GM21619 (cell line): ENCODE data around the gene NSDHL.

Experiments
- ATAC-seq: cut with Tn5 transposase; IDR thresholded peaks from one replicate; pipeline ENCODE4 v1.9.1; 2021; ENCODE audit not compliant: unreplicated experiment

Gene NSDHL

GRCh38 chrX:152910018-152910417 lies 79.2 kb downstream of the NSDHL start:
- peak; percentile 88 for ATAC-seq

DNA sequence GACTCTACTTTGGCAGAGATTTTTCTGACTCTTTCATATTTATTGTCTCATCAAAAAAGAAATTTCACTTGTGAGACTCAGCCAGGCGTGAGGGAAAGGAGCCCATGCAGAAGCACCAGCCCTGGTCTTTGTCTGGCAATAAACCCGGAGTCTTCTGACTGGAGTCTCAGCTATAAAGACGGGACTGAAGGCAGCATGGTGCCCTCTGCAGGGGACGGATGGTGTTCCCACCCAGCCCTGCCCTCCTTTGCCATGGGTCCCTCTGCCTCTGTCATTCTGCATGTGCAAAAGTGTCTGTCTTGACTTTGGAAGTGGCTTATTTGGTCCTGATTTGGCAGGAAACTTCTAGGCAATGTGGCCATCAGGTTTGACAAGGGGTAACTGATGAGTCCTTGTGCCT lies 81.2 kb downstream of the NSDHL start:
- ATAC-seq: no peak

DNA sequence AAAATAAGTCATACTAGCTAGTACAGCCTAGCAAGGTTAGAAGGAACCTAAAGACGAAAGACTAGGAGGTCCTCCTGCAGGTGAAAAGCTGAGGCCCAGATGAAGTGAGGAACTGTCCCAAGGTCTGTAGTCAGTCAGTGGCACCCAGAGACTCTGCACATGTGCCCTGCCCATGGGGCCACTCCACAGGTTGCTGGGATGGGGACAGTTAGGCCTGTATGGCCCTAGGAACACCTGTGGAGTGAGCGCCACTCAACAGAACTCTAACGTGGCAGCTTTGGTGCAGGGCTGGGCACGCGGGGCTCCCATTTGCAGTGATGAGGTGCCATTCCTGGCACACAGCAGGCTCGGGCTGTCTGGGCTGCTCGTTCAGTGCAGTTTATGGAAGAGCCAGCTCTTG lies 81.8 kb downstream of the NSDHL start:
- ATAC-seq: no peak

DNA sequence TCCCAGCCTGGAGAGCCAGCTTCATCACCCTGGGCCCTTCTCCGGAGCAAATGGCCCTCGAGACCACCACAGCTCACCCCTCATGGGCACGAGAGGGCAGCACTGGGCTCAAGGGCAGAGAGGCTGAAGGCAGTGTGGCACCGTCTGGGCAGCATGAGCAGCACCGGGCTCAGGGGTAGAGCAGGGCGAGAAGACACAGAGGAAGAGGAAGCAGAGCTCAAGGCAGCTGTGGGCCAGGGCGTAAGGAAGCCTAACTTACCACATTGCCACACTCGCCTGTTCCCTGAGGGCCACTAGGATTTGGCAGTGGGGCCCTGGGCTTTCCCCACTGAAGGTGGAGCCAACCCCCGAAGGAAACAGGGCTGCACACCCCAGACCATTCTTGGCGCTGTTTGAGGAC lies 82.5 kb downstream of the NSDHL start:
- no peak for ATAC-seq

DNA sequence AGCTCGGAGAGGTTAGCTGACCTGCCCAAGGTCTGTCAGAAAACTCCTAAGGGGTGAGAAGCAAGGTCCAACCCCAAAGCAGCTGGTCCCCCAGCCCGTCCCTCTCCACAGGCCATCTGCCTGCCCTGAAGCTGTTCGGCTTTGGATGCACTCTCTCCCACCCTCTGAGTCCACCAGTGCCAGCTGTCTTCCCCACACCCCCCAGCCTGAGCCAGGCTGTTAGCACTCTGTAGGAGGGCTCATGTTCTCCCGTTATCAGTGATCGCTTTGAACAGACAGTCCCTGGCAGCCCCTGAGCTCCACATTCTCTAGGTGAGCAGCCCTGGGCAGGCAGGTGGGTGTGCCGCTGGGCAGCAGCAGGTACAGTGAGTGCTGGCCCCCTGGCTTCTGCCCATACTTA lies 83.0 kb downstream of the NSDHL start:
- ATAC-seq: no peak

GRCh38 chrX:152915541-152916241 lies 84.8 kb downstream of the NSDHL start:
- ATAC-seq: peak; percentile 88

GRCh38 chrX:152917656-152918579 lies 87.1 kb downstream of the NSDHL start:
- no peak for ATAC-seq

GRCh38 chrX:152918707-152919106 lies 87.8 kb downstream of the NSDHL start:
- no peak for ATAC-seq
